Endodermal cell (in vitro differentiated cells): ENCODE measurements around the gene C3orf33. TPM values are rescaled to one million over a fixed set of nuclear protein-coding genes. Genes with fewer than 3 reads are reported as not detected.

Experiments used
- DNase-seq: peaks from one replicate; pipeline ENCODE4 v3.0.0-alpha.2; 2017
- H3K27ac ChIP-seq: 2 replicates; pipeline ENCODE4 v1.5.1; 2013; ENCODE audit warnings: mild to moderate bottlenecking, low read depth, low read length, moderate library complexity
- H3K27me3 ChIP-seq: 2 replicates; pipeline ENCODE4 v1.6.1; 2013; ENCODE audit warnings: mild to moderate bottlenecking, low read length, moderate library complexity; ENCODE audit not compliant: insufficient read depth, control insufficient read depth, poor library complexity, severe bottlenecking
- H3K36me3 ChIP-seq: 2 replicates; pipeline ENCODE4 v1.7.0; 2013; ENCODE audit warnings: mild to moderate bottlenecking, low read length, moderate library complexity; ENCODE audit not compliant: control insufficient read depth, insufficient read depth
- H3K4me1 ChIP-seq: one replicate; pipeline ENCODE4 v1.7.0; 2013; ENCODE audit warnings: low read length; ENCODE audit not compliant: control insufficient read depth, insufficient read depth
- H3K4me3 ChIP-seq: 2 replicates; pipeline ENCODE4 v1.5.1; 2013; ENCODE audit warnings: mild to moderate bottlenecking, low read length, moderate library complexity
- H3K9ac ChIP-seq: 2 replicates; pipeline ENCODE4 v1.6.1; 2013; ENCODE audit warnings: mild to moderate bottlenecking, low read length, moderate library complexity; ENCODE audit not compliant: poor library complexity, severe bottlenecking; ENCODE audit errors: extremely low read depth
- H3K9me3 ChIP-seq: 2 replicates; pipeline ENCODE4 v1.6.1; 2013; ENCODE audit warnings: mild to moderate bottlenecking, low read length, moderate library complexity; ENCODE audit not compliant: control insufficient read depth
- H3K27ac Mint-ChIP-seq: 2 replicates; pipeline ENCODE4 v1.8.0; 2020; ENCODE audit warnings: mixed read lengths
- H3K27me3 Mint-ChIP-seq: 2 replicates; pipeline ENCODE4 v1.8.0; 2021; ENCODE audit warnings: mild to moderate bottlenecking, mixed read lengths; ENCODE audit not compliant: insufficient read depth
- H3K36me3 Mint-ChIP-seq: 2 replicates; pipeline ENCODE4 v1.8.0; 2020; ENCODE audit warnings: low read depth, mixed read lengths
- H3K4me1 Mint-ChIP-seq: 2 replicates; pipeline ENCODE4 v1.8.0; 2020; ENCODE audit warnings: mixed read lengths
- H3K4me3 Mint-ChIP-seq: 2 replicates; pipeline ENCODE4 v1.8.0; 2020; ENCODE audit warnings: mild to moderate bottlenecking, moderate library complexity, mixed read lengths
- H3K9me3 Mint-ChIP-seq: 2 replicates; pipeline ENCODE4 v1.8.0; 2020; ENCODE audit warnings: mild to moderate bottlenecking, mixed read lengths
- WGBS, 2 experiments: methylation state at CpG; one replicate each; pipeline versions ENCODE4 v1.1.5 to v1.1.7; 2013; ENCODE audit warnings: missing lambda C conversion rate in 2 of 2, mixed read lengths in 1 of 2; ENCODE audit not compliant: insufficient coverage in 1 of 2, insufficient read length in 1 of 2; 5-methylcytosine and 5-hydroxymethylcytosine counted together
- total RNA-seq, 2 donors: library from RNA; stranded (reverse); fragmentation: NEBNext Ultra II Directional in 1 of 2; extraction: Animal tissue kit (Norgen Biotek cat#: 25700) in 1 of 2; gene quantifications; 2 replicates in 1 of 2; 3 replicates in 1 of 2; pipeline ENCODE4 v1.2.1, GENCODE V29; 2021
- TF ChIP-seq, protein P1 (sequence below): fragments of 200-600 bp; sonication (generic); conservative IDR thresholded peaks from 2 replicates; pipeline ENCODE4 v1.5.0; 2021; ENCODE audit warnings: antibody characterized with exemption, mild to moderate bottlenecking

Gene C3orf33
- total RNA-seq, 2 donors from 2014 or later = 2.5 to 4.4 TPM

GRCh38 chr3:155746703-155747102 lies 59.4 kb downstream of the C3orf33 start:
- Mint-ChIP-seq H3K4me3 (peak overlapping the region; percentile 98), H3K27ac (no peak overlapping the region), H3K36me3 (no peaks in the 10 kb centered on the region), H3K9me3 (no peaks in the 10 kb centered on the region), H3K4me1 (peaks cover 47% of the 10 kb centered on the region), H3K27me3 (peaks cover 12% of the 10 kb centered on the region)
- 70% methylated on average over 1 of the region's 1 CpG; no CpG with 5 or more reads in 1 of the 2 experiments for WGBS, 2 experiments
- H3K9ac ChIP-seq = no peak overlapping the region
- peak overlapping the region; percentile 48 for H3K4me3 ChIP-seq
- peaks cover 19% of the 10 kb centered on the region for H3K4me1 ChIP-seq
- H3K27me3 ChIP-seq = no peaks in the 10 kb centered on the region
- H3K9me3 ChIP-seq = no peaks in the 10 kb centered on the region
- DNase-seq = no peak
- H3K36me3 ChIP-seq = no peaks in the 10 kb centered on the region
- peak overlapping the region; percentile 91 for H3K27ac ChIP-seq
- TF ChIP-seq, protein P1, sequence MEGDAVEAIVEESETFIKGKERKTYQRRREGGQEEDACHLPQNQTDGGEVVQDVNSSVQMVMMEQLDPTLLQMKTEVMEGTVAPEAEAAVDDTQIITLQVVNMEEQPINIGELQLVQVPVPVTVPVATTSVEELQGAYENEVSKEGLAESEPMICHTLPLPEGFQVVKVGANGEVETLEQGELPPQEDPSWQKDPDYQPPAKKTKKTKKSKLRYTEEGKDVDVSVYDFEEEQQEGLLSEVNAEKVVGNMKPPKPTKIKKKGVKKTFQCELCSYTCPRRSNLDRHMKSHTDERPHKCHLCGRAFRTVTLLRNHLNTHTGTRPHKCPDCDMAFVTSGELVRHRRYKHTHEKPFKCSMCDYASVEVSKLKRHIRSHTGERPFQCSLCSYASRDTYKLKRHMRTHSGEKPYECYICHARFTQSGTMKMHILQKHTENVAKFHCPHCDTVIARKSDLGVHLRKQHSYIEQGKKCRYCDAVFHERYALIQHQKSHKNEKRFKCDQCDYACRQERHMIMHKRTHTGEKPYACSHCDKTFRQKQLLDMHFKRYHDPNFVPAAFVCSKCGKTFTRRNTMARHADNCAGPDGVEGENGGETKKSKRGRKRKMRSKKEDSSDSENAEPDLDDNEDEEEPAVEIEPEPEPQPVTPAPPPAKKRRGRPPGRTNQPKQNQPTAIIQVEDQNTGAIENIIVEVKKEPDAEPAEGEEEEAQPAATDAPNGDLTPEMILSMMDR = no peak

- peak; percentile 88 for DNase-seq
- peaks cover 12% of the 10 kb centered on the region for H3K27me3 Mint-ChIP-seq
- 12% methylated on average over 16 to 19 of the region's 19 CpGs for WGBS, 2 experiments
- peak overlapping the region; percentile 91 for H3K27ac ChIP-seq
- TF ChIP-seq, protein P1 = no peak
- no peaks in the 10 kb centered on the region for H3K9me3 Mint-ChIP-seq
- no peaks in the 10 kb centered on the region for H3K27me3 ChIP-seq
- H3K4me3 Mint-ChIP-seq = peak overlapping the region; percentile 98
- H3K4me1 ChIP-seq = peaks cover 19% of the 10 kb centered on the region
- no peaks in the 10 kb centered on the region for H3K36me3 Mint-ChIP-seq
- H3K4me1 Mint-ChIP-seq = peaks cover 47% of the 10 kb centered on the region
- peak overlapping the region; percentile 48 for H3K4me3 ChIP-seq
- H3K9me3 ChIP-seq = no peaks in the 10 kb centered on the region
- no peak overlapping the region for H3K9ac ChIP-seq
- peak overlapping the region; percentile 87 for H3K27ac Mint-ChIP-seq
- no peaks in the 10 kb centered on the region for H3K36me3 ChIP-seq
These were observed 60.1 kb downstream of the C3orf33 start for GRCh38 chr3:155745795-155746550.

DNA sequence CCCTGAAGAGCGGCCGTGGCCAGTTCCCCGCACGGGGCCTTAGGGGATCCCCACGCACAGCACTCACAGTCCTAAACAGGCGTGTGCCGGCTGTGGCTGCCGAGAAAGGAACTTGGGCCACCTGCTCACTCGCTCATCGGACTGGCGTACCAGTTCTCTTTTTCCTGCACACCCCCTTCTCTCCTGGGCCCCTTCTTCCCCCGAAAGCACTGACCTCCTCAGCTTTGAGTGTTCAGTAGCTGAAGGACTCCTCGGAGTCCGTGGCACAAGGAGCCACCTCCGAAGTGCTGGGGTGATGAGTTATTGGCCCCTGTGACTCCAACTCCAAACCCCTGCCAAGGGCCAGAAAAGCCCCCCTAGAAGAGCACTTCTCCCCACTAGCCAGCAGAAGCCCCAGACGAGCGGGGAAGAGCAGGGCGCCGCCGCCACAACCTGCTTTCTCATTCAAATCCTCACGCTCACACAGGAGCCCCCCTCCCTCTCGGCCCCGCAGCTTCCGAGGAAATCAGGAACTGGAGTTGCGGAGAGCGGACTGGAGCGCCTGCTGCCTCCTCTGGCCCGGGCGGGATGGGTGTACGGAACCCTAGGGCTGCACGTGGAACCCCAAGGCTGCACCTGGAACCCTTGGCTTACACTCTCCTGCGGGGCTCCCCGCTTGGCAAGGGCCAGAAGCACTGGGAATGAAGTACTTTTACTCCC lies 61.3 kb downstream of the C3orf33 start, which contains the start of gene PLCH1:
Gene PLCH1, minus strand, starts transcription at position 446 of the 699 bp plus-strand sequence. CDS start 40,847 bp downstream, outside the sequence.
- Histone ChIP-seq H3K9me3 (no peaks in the 10 kb centered on the region), H3K4me1 (peaks cover 19% of the 10 kb centered on the region), H3K27ac (peak within 1 kb of the TSS; percentile 91), H3K9ac (peak within 1 kb of the TSS; percentile 80), H3K36me3 (no peaks in the 10 kb centered on the region), H3K27me3 (no peaks in the 10 kb centered on the region), H3K4me3 (peak within 1 kb of the TSS; percentile 97)
- Mint-ChIP-seq H3K4me1 (peaks cover 47% of the 10 kb centered on the region), H3K36me3 (no peaks in the 10 kb centered on the region), H3K9me3 (no peaks in the 10 kb centered on the region), H3K4me3 (peak within 1 kb of the TSS; percentile 98), H3K27me3 (peaks cover 12% of the 10 kb centered on the region), H3K27ac (peak within 1 kb of the TSS; percentile 87)
- TF ChIP-seq, protein P1 = no peak
- WGBS, 2 experiments = 3 to 5% methylated on average over 9 to 33 of the region's 33 CpGs
- peak; percentile 97 for DNase-seq
